Neuronal stem cell (in vitro differentiated cells): ENCODE data around the gene RPL21.
"Not testable (repeated sequence)": the region's sequence is repeated elsewhere in the genome, so short reads cannot be mapped to it uniquely, and the experiment has no call there.

ENCODE experiments used
- DNase-seq: peaks from one replicate; pipeline ENCODE4 v3.0.0-alpha.2; 2013; ENCODE audit warnings: low spot score
- H2AFZ ChIP-seq: one replicate; pipeline ENCODE4 v1.6.1; 2013; ENCODE audit warnings: mild to moderate bottlenecking, low read length, inconsistent platforms
- H2AK5ac ChIP-seq: 2 replicates; pipeline ENCODE4 v1.6.1; 2013; ENCODE audit warnings: low read depth, mild to moderate bottlenecking, inconsistent platforms, low read length, moderate library complexity, mixed read lengths
- H2BK120ac ChIP-seq: 2 replicates; pipeline ENCODE4 v1.6.1; 2013; ENCODE audit warnings: low read depth, mild to moderate bottlenecking, inconsistent platforms, low read length, moderate library complexity, mixed read lengths
- H2BK12ac ChIP-seq: one replicate; pipeline ENCODE4 v1.6.1; 2013; ENCODE audit warnings: low read length, inconsistent platforms
- H2BK15ac ChIP-seq: 2 replicates; pipeline ENCODE4 v1.6.1; 2013; ENCODE audit warnings: mild to moderate bottlenecking, low read length, inconsistent platforms, mixed read lengths
- H2BK5ac ChIP-seq: one replicate; pipeline ENCODE4 v1.6.1; 2013; ENCODE audit warnings: inconsistent platforms, mild to moderate bottlenecking, low read length, moderate library complexity
- H3K14ac ChIP-seq: one replicate; pipeline ENCODE4 v1.6.1; 2013; ENCODE audit warnings: low read length, inconsistent platforms
- H3K18ac ChIP-seq: 2 replicates; pipeline ENCODE4 v1.6.1; 2013; ENCODE audit warnings: low read length, inconsistent platforms
- H3K23ac ChIP-seq: 2 replicates; pipeline ENCODE4 v1.6.1; 2013; ENCODE audit warnings: low read depth, mild to moderate bottlenecking, mixed read lengths, low read length, inconsistent platforms; ENCODE audit not compliant: poor library complexity
- H3K27ac ChIP-seq: replicated peaks from 3 replicates; pipeline ENCODE4 v1.5.1; 2013; ENCODE audit warnings: low read length, inconsistent platforms
- H3K27me3 ChIP-seq, 3 experiments: 2 replicates each; pipeline ENCODE4 v1.6.1; 2013; ENCODE audit warnings: low read length in 3 of 3, mild to moderate bottlenecking in 2 of 3, inconsistent platforms in 1 of 3, low read depth in 1 of 3, mixed read lengths in 1 of 3, moderate library complexity in 1 of 3; ENCODE audit not compliant: control insufficient read depth in 3 of 3, insufficient read depth in 3 of 3
- H3K36me3 ChIP-seq, 2 donors: replicated peaks in 1 of 2; 2 replicates each; pipeline ENCODE4 v1.6.1; 2013; ENCODE audit warnings: low read length in 2 of 2; ENCODE audit not compliant: control insufficient read depth in 2 of 2, insufficient read depth in 2 of 2
- H3K4ac ChIP-seq: 2 replicates; pipeline ENCODE4 v1.6.1; 2013; ENCODE audit warnings: inconsistent platforms, mild to moderate bottlenecking, low read length, moderate library complexity
- H3K4me1 ChIP-seq, 2 donors: 1 replicate in 1 of 2; 2 replicates in 1 of 2; pipeline ENCODE4 v1.6.1; 2013; ENCODE audit warnings: low read length in 2 of 2, low read depth in 1 of 2; ENCODE audit not compliant: control insufficient read depth in 2 of 2, insufficient read depth in 1 of 2
- H3K4me2 ChIP-seq: one replicate; pipeline ENCODE4 v1.6.1; 2013; ENCODE audit warnings: mild to moderate bottlenecking, low read length, inconsistent platforms; ENCODE audit not compliant: insufficient read depth, poor library complexity, severe bottlenecking
- H3K4me3 ChIP-seq, 2 donors: 2 replicates each; pipeline ENCODE4 v1.5.1; 2013; ENCODE audit warnings: low read length in 2 of 2, mild to moderate bottlenecking in 2 of 2, inconsistent platforms in 1 of 2, moderate library complexity in 1 of 2
- H3K79me1 ChIP-seq: one replicate; pipeline ENCODE4 v1.6.1; 2013; ENCODE audit warnings: low read depth, mild to moderate bottlenecking, inconsistent platforms, low read length, moderate library complexity
- H3K9ac ChIP-seq: one replicate; pipeline ENCODE4 v1.6.1; 2013; ENCODE audit warnings: mild to moderate bottlenecking, low read depth, low read length, inconsistent platforms; ENCODE audit not compliant: poor library complexity
- H3K9me3 ChIP-seq, 2 donors: replicated peaks in 1 of 2; 2 replicates each; pipeline versions ENCODE3 to v1.6.1; 2013; ENCODE audit warnings: low read length in 2 of 2, mild to moderate bottlenecking in 2 of 2, inconsistent platforms in 1 of 2, low read depth in 1 of 2, mixed read lengths in 1 of 2, moderate library complexity in 1 of 2; ENCODE audit not compliant: control insufficient read depth in 2 of 2, insufficient read depth in 1 of 2
- H4K8ac ChIP-seq: one replicate; pipeline ENCODE4 v1.6.1; 2013; ENCODE audit warnings: low read depth, mild to moderate bottlenecking, inconsistent platforms, low read length, moderate library complexity
- H4K91ac ChIP-seq: one replicate; pipeline ENCODE4 v1.6.1; 2013; ENCODE audit warnings: low read length, low read depth, mild to moderate bottlenecking, inconsistent platforms; ENCODE audit not compliant: poor library complexity
- WGBS, 2 donors: extraction: QIAGEN DNeasy Blood & Tissue Kit; methylation state at CpG; one replicate each; pipeline ENCODE4 v1.1.7; 2013; ENCODE audit warnings: missing lambda C conversion rate in 2 of 2, mixed read lengths in 1 of 2; ENCODE audit not compliant: insufficient read length in 2 of 2, insufficient replicate concordance in 1 of 2; ENCODE audit errors: extremely low coverage in 2 of 2; 5-methylcytosine and 5-hydroxymethylcytosine counted together

Gene RPL21

DNA sequence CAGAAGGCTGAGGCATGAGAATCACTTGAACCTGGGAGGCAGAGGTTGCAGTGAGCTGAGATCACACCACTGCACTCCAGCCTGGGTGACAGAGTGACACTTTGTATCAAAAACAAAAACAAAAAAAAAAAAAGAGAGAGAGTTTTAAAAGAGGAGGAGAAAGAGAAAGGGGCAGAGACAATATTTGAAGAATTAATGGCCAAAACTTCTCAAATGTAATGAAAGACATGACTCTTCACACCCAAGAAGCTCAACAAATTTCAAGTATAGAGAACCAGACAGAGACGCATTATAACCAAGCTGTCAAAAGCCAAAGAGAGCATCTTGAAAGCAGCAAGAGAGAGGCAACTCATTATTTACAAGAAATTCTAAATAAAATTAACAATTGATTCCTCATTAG, 42.8 kb upstream of the RPL21 start:
- H3K18ac ChIP-seq: no peak overlapping the region
- H3K14ac ChIP-seq: no peak overlapping the region
- DNase-seq: no peak
- H3K4ac ChIP-seq: no peak overlapping the region
- peaks cover 0 to 9% of the 10 kb centered on the region in 2 donors for H3K9me3 ChIP-seq
- no peak overlapping the region for H4K91ac ChIP-seq
- no peak overlapping the region for H2BK15ac ChIP-seq
- H2AFZ ChIP-seq: no peak overlapping the region
- H3K27ac ChIP-seq: no peak overlapping the region
- no peaks in the 10 kb centered on the region for H3K4me1 ChIP-seq
- H2AK5ac ChIP-seq: no peak overlapping the region
- H2BK120ac ChIP-seq: no peak overlapping the region
- no peak overlapping the region for H3K9ac ChIP-seq
- WGBS, 2 donors: no CpG with 5 or more reads among the region's 1 CpG
- no peak overlapping the region for H2BK5ac ChIP-seq
- H3K4me2 ChIP-seq: no peak overlapping the region
- H3K79me1 ChIP-seq: no peaks in the 10 kb centered on the region
- no peak overlapping the region for H3K23ac ChIP-seq
- H3K4me3 ChIP-seq: no peak overlapping the region
- no peak overlapping the region for H4K8ac ChIP-seq
- H2BK12ac ChIP-seq: no peak overlapping the region
- H3K36me3 ChIP-seq: no peaks in the 10 kb centered on the region
- H3K27me3 ChIP-seq: no peaks in the 10 kb centered on the region

DNA sequence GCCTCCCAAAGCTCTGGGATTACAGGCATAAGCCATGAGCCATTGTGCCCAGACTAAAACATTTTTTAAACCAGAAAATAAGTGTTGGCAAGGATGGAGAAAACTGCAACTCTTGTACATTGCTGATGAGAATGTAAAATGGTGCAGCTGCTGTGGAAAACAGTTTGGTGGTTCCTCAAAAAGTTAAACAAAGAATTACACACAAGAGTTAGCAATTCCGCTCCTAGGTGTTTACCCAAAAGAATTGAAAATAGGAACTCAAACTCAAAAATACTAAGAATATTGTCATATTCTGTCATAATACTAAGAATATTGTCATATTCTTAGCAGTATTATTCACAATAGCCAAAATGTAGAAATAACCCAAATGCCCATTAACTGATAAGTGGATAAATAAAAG, 40.1 kb upstream of the RPL21 start:
- H3K4me2 ChIP-seq: no peak overlapping the region
- H3K4ac ChIP-seq: no peak overlapping the region
- H3K4me3 ChIP-seq: no peak overlapping the region
- H2AK5ac ChIP-seq: no peak overlapping the region
- no peaks in the 10 kb centered on the region for H3K4me1 ChIP-seq
- no peak overlapping the region for H2BK12ac ChIP-seq
- H3K79me1 ChIP-seq: no peaks in the 10 kb centered on the region
- no peaks in the 10 kb centered on the region for H3K27me3 ChIP-seq
- H3K36me3 ChIP-seq: no peaks in the 10 kb centered on the region
- no CpG with 5 or more reads among the region's 1 CpG for WGBS, 2 donors
- no peak overlapping the region for H3K27ac ChIP-seq
- no peak for DNase-seq
- no peak overlapping the region for H2AFZ ChIP-seq
- H3K9me3 ChIP-seq: peaks cover 0 to 9% of the 10 kb centered on the region in 2 donors
- no peak overlapping the region for H2BK15ac ChIP-seq
- no peak overlapping the region for H3K23ac ChIP-seq
- no peak overlapping the region for H3K9ac ChIP-seq
- H2BK120ac ChIP-seq: no peak overlapping the region
- no peak overlapping the region for H2BK5ac ChIP-seq
- no peak overlapping the region for H3K14ac ChIP-seq
- no peak overlapping the region for H3K18ac ChIP-seq
- no peak overlapping the region for H4K91ac ChIP-seq
- no peak overlapping the region for H4K8ac ChIP-seq

- H3K36me3 ChIP-seq: no peaks in the 10 kb centered on the region
- no peak for DNase-seq
- H4K8ac ChIP-seq: no peak overlapping the region
- no peaks in the 10 kb centered on the region for H3K27me3 ChIP-seq
- no peak overlapping the region for H3K18ac ChIP-seq
- H3K23ac ChIP-seq: no peak overlapping the region
- H4K91ac ChIP-seq: no peak overlapping the region
- H3K9me3 ChIP-seq: peaks cover 0 to 9% of the 10 kb centered on the region in 2 donors
- H3K79me1 ChIP-seq: no peaks in the 10 kb centered on the region
- H3K4ac ChIP-seq: no peak overlapping the region
- no peak overlapping the region for H2BK120ac ChIP-seq
- WGBS, 2 donors: no CpG with 5 or more reads among the region's 17 CpGs
- H2BK12ac ChIP-seq: no peak overlapping the region
- no peak overlapping the region for H3K9ac ChIP-seq
- no peak overlapping the region for H2AFZ ChIP-seq
- H2BK15ac ChIP-seq: no peak overlapping the region
- H3K27ac ChIP-seq: no peak overlapping the region
- H3K4me2 ChIP-seq: no peak overlapping the region
- no peak overlapping the region for H2AK5ac ChIP-seq
- H3K4me1 ChIP-seq: no peaks in the 10 kb centered on the region
- H3K4me3 ChIP-seq: no peak overlapping the region
- no peak overlapping the region for H3K14ac ChIP-seq
- H2BK5ac ChIP-seq: no peak overlapping the region
Measured at GRCh38 chr13:27211771-27212364, 39.5 kb upstream of the RPL21 start.

DNA sequence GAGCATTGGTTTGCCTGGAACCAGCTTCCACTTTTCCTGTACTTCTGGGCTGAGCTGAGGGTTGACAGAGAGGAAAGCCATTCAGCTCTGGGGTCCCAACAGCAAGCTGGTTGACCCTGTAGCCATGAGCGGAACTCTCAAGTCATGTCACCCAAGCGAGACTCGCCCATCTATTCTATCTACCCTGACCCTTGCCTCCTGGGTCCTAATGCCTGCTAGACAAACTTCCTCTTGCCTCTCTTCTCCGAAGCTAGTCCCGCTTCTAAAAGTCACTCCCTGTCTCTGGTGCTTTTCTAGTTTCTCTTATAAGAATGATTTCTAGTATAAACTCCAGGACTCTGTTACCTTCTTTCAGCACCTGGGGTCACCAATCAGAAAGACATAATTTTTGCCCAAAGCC, 38.0 kb upstream of the RPL21 start:
- H2BK5ac ChIP-seq, H3K9ac ChIP-seq, H4K8ac ChIP-seq, H3K4me3 ChIP-seq, H2BK120ac ChIP-seq, H4K91ac ChIP-seq, H3K4me1 ChIP-seq, H2BK15ac ChIP-seq, H3K4ac ChIP-seq, H3K4me2 ChIP-seq, H3K27me3 ChIP-seq, H3K36me3 ChIP-seq, DNase-seq, H2BK12ac ChIP-seq, H3K79me1 ChIP-seq, H3K9me3 ChIP-seq, H3K27ac ChIP-seq, H3K23ac ChIP-seq, H3K14ac ChIP-seq, H2AK5ac ChIP-seq, H2AFZ ChIP-seq, H3K18ac ChIP-seq: not testable (repeated sequence)
- no CpG with 5 or more reads among the region's 5 CpGs for WGBS, 2 donors
